ENCODE results near the gene C11orf91.

DNA sequence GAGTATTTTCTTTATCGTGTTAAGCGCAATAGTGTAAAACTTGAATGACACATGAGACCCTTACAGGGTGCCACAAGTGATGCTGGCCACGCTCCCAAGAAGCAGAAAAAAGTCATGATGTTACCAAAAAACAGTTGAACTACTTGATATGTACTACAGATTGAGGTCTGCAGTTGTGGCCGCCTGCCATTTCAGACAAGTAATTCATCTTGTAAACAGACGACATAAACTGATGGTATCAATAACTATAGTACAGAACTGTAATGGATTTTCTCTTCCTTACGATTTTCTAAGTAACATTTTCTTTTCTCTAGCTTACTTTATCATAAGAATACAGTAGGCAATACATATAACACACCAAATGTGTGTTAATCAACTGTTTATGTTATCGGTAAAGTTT is 30.1 kb upstream of the C11orf91 start:
- TF ChIP-seq, protein P1, sequence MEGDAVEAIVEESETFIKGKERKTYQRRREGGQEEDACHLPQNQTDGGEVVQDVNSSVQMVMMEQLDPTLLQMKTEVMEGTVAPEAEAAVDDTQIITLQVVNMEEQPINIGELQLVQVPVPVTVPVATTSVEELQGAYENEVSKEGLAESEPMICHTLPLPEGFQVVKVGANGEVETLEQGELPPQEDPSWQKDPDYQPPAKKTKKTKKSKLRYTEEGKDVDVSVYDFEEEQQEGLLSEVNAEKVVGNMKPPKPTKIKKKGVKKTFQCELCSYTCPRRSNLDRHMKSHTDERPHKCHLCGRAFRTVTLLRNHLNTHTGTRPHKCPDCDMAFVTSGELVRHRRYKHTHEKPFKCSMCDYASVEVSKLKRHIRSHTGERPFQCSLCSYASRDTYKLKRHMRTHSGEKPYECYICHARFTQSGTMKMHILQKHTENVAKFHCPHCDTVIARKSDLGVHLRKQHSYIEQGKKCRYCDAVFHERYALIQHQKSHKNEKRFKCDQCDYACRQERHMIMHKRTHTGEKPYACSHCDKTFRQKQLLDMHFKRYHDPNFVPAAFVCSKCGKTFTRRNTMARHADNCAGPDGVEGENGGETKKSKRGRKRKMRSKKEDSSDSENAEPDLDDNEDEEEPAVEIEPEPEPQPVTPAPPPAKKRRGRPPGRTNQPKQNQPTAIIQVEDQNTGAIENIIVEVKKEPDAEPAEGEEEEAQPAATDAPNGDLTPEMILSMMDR (conservative IDR thresholded peaks at IDR 0.05 in 1 of 2, IDR thresholded peaks at IDR 0.05 in 1 of 2; ENCODE audit: extremely low read depth in 1 of 2, insufficient read depth in 1 of 2, low read depth in 1 of 2, low read length in 2 of 2) = no peak
- no peak for TF ChIP-seq EZH2 (IDR thresholded peaks at IDR 0.05; ENCODE audit: borderline replicate concordance, low read length)

All from mammary epithelial cell (primary cell).